GM12874 (cell line): Measurements from ENCODE around the gene GNAI2.

Experiments used
- CTCF ChIP-seq: IDR thresholded peaks from 2 replicates; pipeline ENCODE4 v1.5.1; 2011; ENCODE audit warnings: low read depth, mild to moderate bottlenecking, control low read depth, low read length, moderate library complexity; ENCODE audit not compliant: insufficient read depth

Gene GNAI2

GRCh38 chr3:50264964-50265485, 29.0 kb downstream of the GNAI2 start:
- TF ChIP-seq CTCF = no peak

- TF ChIP-seq CTCF = no peak
Measured at GRCh38 chr3:50265571-50265970, 29.6 kb downstream of the GNAI2 start.

GRCh38 chr3:50266017-50266416, 30.0 kb downstream of the GNAI2 start:
- TF ChIP-seq CTCF = no peak

GRCh38 chr3:50266836-50267235, 30.8 kb downstream of the GNAI2 start:
- TF ChIP-seq CTCF = no peak

GRCh38 chr3:50267280-50267913, 31.4 kb downstream of the GNAI2 start:
- no peak for TF ChIP-seq CTCF

GRCh38 chr3:50268276-50268675, 32.3 kb downstream of the GNAI2 start:
- no peak for TF ChIP-seq CTCF

- TF ChIP-seq CTCF = no peak
Measured at GRCh38 chr3:50268703-50269451, 32.9 kb downstream of the GNAI2 start, which contains the start of gene SEMA3B. Gene SEMA3B (plus strand): TSS chr3:50269147. CDS start chr3:50269241, 94 bp downstream.
